Measurements from ENCODE around the gene AHRR.
A peak's percentile ranks its signal among the peaks of the same experiment; 100 is the strongest.

Gene AHRR

GRCh38 chr5:452978-453710 is 131.6 kb downstream of the AHRR start:
- Histone ChIP-seq H3K27me3 (no peaks in the 10 kb centered on the region), H4K20me1 (peaks cover 68% of the 10 kb centered on the region), H3K9me3 (peaks cover 21% of the 10 kb centered on the region), H3K36me3 (peaks cover 99% of the 10 kb centered on the region), H3K9ac (no peak overlapping the region), H3K4me2 (peak overlapping the region; percentile 77), H3K27ac (no peak overlapping the region), H3K4me3 (no peak overlapping the region), H3K4me1 (peaks cover 21% of the 10 kb centered on the region)
- no peak for TF ChIP-seq Cebpa-rat (IDR thresholded peaks at IDR 0.05)

GRCh38 chr5:453725-454481 is 132.4 kb downstream of the AHRR start:
- H3K27me3 ChIP-seq = no peaks in the 10 kb centered on the region
- H3K9ac ChIP-seq = no peak overlapping the region
- TF ChIP-seq Cebpa-rat (IDR thresholded peaks at IDR 0.05) = no peak
- H4K20me1 ChIP-seq = peaks cover 68% of the 10 kb centered on the region
- peak overlapping the region; percentile 77 for H3K4me2 ChIP-seq
- peaks cover 99% of the 10 kb centered on the region for H3K36me3 ChIP-seq
- peaks cover 21% of the 10 kb centered on the region for H3K4me1 ChIP-seq
- peaks cover 21% of the 10 kb centered on the region for H3K9me3 ChIP-seq
- H3K4me3 ChIP-seq = no peak overlapping the region
- H3K27ac ChIP-seq = no peak overlapping the region

GRCh38 chr5:454936-455335 is 133.4 kb downstream of the AHRR start:
- Histone ChIP-seq H3K4me1 (peaks cover 21% of the 10 kb centered on the region), H3K4me2 (no peak overlapping the region), H4K20me1 (peaks cover 76% of the 10 kb centered on the region), H3K36me3 (peaks cover 99% of the 10 kb centered on the region), H3K27ac (no peak overlapping the region), H3K4me3 (no peak overlapping the region), H3K9me3 (peaks cover 21% of the 10 kb centered on the region), H3K9ac (no peak overlapping the region), H3K27me3 (no peaks in the 10 kb centered on the region)
- TF ChIP-seq Cebpa-rat (IDR thresholded peaks at IDR 0.05) = no peak

- no peak overlapping the region for H3K4me2 ChIP-seq
- peaks cover 83% of the 10 kb centered on the region for H4K20me1 ChIP-seq
- no peak overlapping the region for H3K9ac ChIP-seq
- peaks cover 21% of the 10 kb centered on the region for H3K4me1 ChIP-seq
- no peak overlapping the region for H3K4me3 ChIP-seq
- peaks cover 99% of the 10 kb centered on the region for H3K36me3 ChIP-seq
- no peak for TF ChIP-seq Cebpa-rat (IDR thresholded peaks at IDR 0.05)
- H3K27me3 ChIP-seq = no peaks in the 10 kb centered on the region
- peaks cover 20% of the 10 kb centered on the region for H3K9me3 ChIP-seq
- no peak overlapping the region for H3K27ac ChIP-seq
These were observed 134.3 kb downstream of the AHRR start for GRCh38 chr5:455806-456205.

- H3K4me2 ChIP-seq = no peak overlapping the region
- no peak for TF ChIP-seq Cebpa-rat (IDR thresholded peaks at IDR 0.05)
- peaks cover 21% of the 10 kb centered on the region for H3K4me1 ChIP-seq
- no peaks in the 10 kb centered on the region for H3K27me3 ChIP-seq
- H3K9me3 ChIP-seq = peaks cover 12% of the 10 kb centered on the region
- no peak overlapping the region for H3K27ac ChIP-seq
- H3K36me3 ChIP-seq = peaks cover 96% of the 10 kb centered on the region
- H3K9ac ChIP-seq = no peak overlapping the region
- peaks cover 83% of the 10 kb centered on the region for H4K20me1 ChIP-seq
- no peak overlapping the region for H3K4me3 ChIP-seq
These were observed 135.1 kb downstream of the AHRR start for GRCh38 chr5:456351-457194.

GRCh38 chr5:457195-457961 is 135.9 kb downstream of the AHRR start:
- no peak overlapping the region for H3K9ac ChIP-seq
- peaks cover 4% of the 10 kb centered on the region; the same call in 1 of the 2 replicates for H3K9me3 ChIP-seq
- no peak overlapping the region for H3K27ac ChIP-seq
- TF ChIP-seq Cebpa-rat (IDR thresholded peaks at IDR 0.05) = no peak
- H3K36me3 ChIP-seq = peaks cover 96% of the 10 kb centered on the region
- peaks cover 82% of the 10 kb centered on the region for H4K20me1 ChIP-seq
- H3K4me2 ChIP-seq = no peak overlapping the region
- H3K27me3 ChIP-seq = no peaks in the 10 kb centered on the region
- no peak overlapping the region for H3K4me3 ChIP-seq
- peaks cover 20% of the 10 kb centered on the region for H3K4me1 ChIP-seq

GRCh38 chr5:458547-459353 is 137.2 kb downstream of the AHRR start:
- Histone ChIP-seq H3K4me1 (peaks cover 8% of the 10 kb centered on the region), H3K9ac (no peak overlapping the region), H3K4me3 (no peak overlapping the region), H4K20me1 (peaks cover 76% of the 10 kb centered on the region), H3K9me3 (no peaks in the 10 kb centered on the region), H3K27ac (no peak overlapping the region), H3K27me3 (no peaks in the 10 kb centered on the region), H3K36me3 (peaks cover 93% of the 10 kb centered on the region), H3K4me2 (no peak overlapping the region)
- no peak for TF ChIP-seq Cebpa-rat (IDR thresholded peaks at IDR 0.05)

GRCh38 chr5:459562-460272 is 138.2 kb downstream of the AHRR start:
- no peak overlapping the region for H3K27ac ChIP-seq
- no peak for TF ChIP-seq Cebpa-rat (IDR thresholded peaks at IDR 0.05)
- no peak overlapping the region for H3K4me3 ChIP-seq
- no peak overlapping the region for H3K9ac ChIP-seq
- no peaks in the 10 kb centered on the region for H3K27me3 ChIP-seq
- peaks cover 94% of the 10 kb centered on the region for H3K36me3 ChIP-seq
- H4K20me1 ChIP-seq = peaks cover 76% of the 10 kb centered on the region
- no peak overlapping the region for H3K4me2 ChIP-seq
- no peaks in the 10 kb centered on the region for H3K9me3 ChIP-seq
- peaks cover 11% of the 10 kb centered on the region for H3K4me1 ChIP-seq

Data from BLaER1 (cell line).